PC-3 (cell line): ENCODE measurements around the gene AQP2. TPM values are rescaled to one million over a fixed set of nuclear protein-coding genes. Genes with fewer than 3 reads are reported as not detected.

ENCODE experiments used
- ATAC-seq: fragments of 200-7000 bp; cut with Tn5 transposase; 2 replicates; pipeline ENCODE4 v1.9.1; 2020; ENCODE audit warnings: mild to moderate bottlenecking, moderate library complexity
- BruUV-seq: library from RNA; stranded (reverse); fragments of 400-500 nt; replicated peaks from 2 replicates; lab custom pipeline; 2021; lab: Mats Ljungman, UMichigan
- CTCF ChIA-PET: fragments of 300-600 bp; sonication (Branson Sonifier 250); formaldehyde crosslinking; loops from one replicate; lab custom pipeline; 2022; ENCODE audit warnings: antibody characterized with exemption; lab: Charles Lee
- POLR2A ChIA-PET: fragments of 300-600 bp; sonication (Branson Sonifier 250); formaldehyde crosslinking; loops from one replicate; lab custom pipeline; 2022; ENCODE audit warnings: antibody characterized with exemption; ENCODE audit not compliant: unreplicated experiment; lab: Charles Lee
- DNase-seq: peaks from one replicate; pipeline ENCODE4 v3.0.0-alpha.2; 2015
- H2AFZ ChIP-seq: fragments of 300-600 bp; sonication (generic); 2 replicates; pipeline ENCODE4 v1.6.0; 2016; ENCODE audit warnings: antibody characterized with exemption, low read length
- H3F3A ChIP-seq: fragments of 300-600 bp; sonication (generic); one replicate; pipeline ENCODE4 v1.6.0; 2017; ENCODE audit warnings: antibody characterized with exemption, low read length, control low read depth, mild to moderate bottlenecking; ENCODE audit not compliant: unreplicated experiment
- H3K27ac ChIP-seq: fragments of 300-600 bp; sonication (generic); 2 replicates; pipeline ENCODE4 v1.5.1; 2016; ENCODE audit warnings: mild to moderate bottlenecking, low read length
- H3K27me3 ChIP-seq: fragments of 300-600 bp; sonication (generic); 2 replicates; pipeline ENCODE4 v1.6.1; 2016; ENCODE audit warnings: low read length, mixed read lengths
- H3K36me3 ChIP-seq: fragments of 300-600 bp; sonication (generic); 2 replicates; pipeline ENCODE4 v1.6.1; 2016; ENCODE audit warnings: low read depth, mixed run types, low read length, mixed read lengths
- H3K4me1 ChIP-seq: fragments of 300-600 bp; sonication (generic); 2 replicates; pipeline ENCODE4 v1.5.1; 2016; ENCODE audit warnings: low read length; ENCODE audit not compliant: insufficient read depth
- H3K4me2 ChIP-seq: fragments of 300-600 bp; sonication (generic); 2 replicates; pipeline ENCODE4 v1.6.0; 2016; ENCODE audit warnings: low read length
- H3K4me3 ChIP-seq: fragments of 300-600 bp; sonication (generic); 2 replicates; pipeline ENCODE4 v1.5.1; 2016; ENCODE audit warnings: mild to moderate bottlenecking, low read length, mixed read lengths
- H3K79me2 ChIP-seq: fragments of 300-600 bp; sonication (generic); 2 replicates; pipeline ENCODE4 v1.6.1; 2017; ENCODE audit warnings: low read length, mixed read lengths
- H3K9ac ChIP-seq: fragments of 300-600 bp; sonication (generic); 2 replicates; pipeline ENCODE4 v1.6.0; 2016; ENCODE audit warnings: mild to moderate bottlenecking, low read length
- H3K9me2 ChIP-seq: fragments of 300-600 bp; sonication (generic); replicated peaks from 2 replicates; pipeline ENCODE4 v1.6.1; 2016; ENCODE audit warnings: mixed run types, low read length, mixed read lengths
- H3K9me3 ChIP-seq: fragments of 300-600 bp; sonication (generic); 2 replicates; pipeline ENCODE4 v1.6.1; 2016; ENCODE audit warnings: low read length, mixed read lengths
- H4K20me1 ChIP-seq: fragments of 300-600 bp; sonication (generic); 2 replicates; pipeline ENCODE4 v1.6.1; 2016; ENCODE audit warnings: low read length, mixed read lengths
- CTCF ChIP-seq: fragments of 300-600 bp; sonication (generic); conservative IDR thresholded peaks from 2 replicates; pipeline ENCODE4 v1.5.1; 2017; ENCODE audit warnings: antibody characterized with exemption, low read depth, mild to moderate bottlenecking, low read length
- EZH2 ChIP-seq: fragments of 300-600 bp; sonication (generic); IDR thresholded peaks from one replicate; pipeline ENCODE4 v1.6.1; 2017; ENCODE audit warnings: antibody characterized with exemption, mild to moderate bottlenecking, low read length; ENCODE audit not compliant: unreplicated experiment
- EZH2phosphoT487 ChIP-seq: fragments of 300-600 bp; sonication (generic); IDR thresholded peaks from 2 replicates; pipeline ENCODE4 v1.6.1; 2018; ENCODE audit warnings: mild to moderate bottlenecking, antibody characterized with exemption, low read length, borderline replicate concordance
- intact Hi-C: fragments of 100-400 bp; cut with micrococcal nuclease; formaldehyde crosslinking; loops from 2 replicates; pipeline ENCODE4 v1.9.0; 2023
- total RNA-seq: library from RNA; depleted of rRNA; stranded (reverse); fragments of >200 nt; gene quantifications from 2 replicates; pipeline ENCODE4 v1.2.3, GENCODE V29; 2014

Gene AQP2
- total RNA-seq, 1 experiment from 2014 or later: not detected

- Histone ChIP-seq H4K20me1 (no peaks in the 10 kb centered on the region), H3K9me3 (no peaks in the 10 kb centered on the region), H3K27me3 (no peaks in the 10 kb centered on the region), H3K36me3 (no peaks in the 10 kb centered on the region), H3K4me3 (no peak overlapping the region), H3K27ac (no peak overlapping the region), H3K4me2 (no peak overlapping the region), H3K9me2 (no peaks in the 10 kb centered on the region), H3K4me1 (no peaks in the 10 kb centered on the region; the same call in 1 of the 2 replicates), H3K79me2 (no peaks in the 10 kb centered on the region), H3F3A (no peaks in the 10 kb centered on the region), H3K9ac (no peak overlapping the region), H2AFZ (no peak overlapping the region)
- ATAC-seq: peak; percentile 29; the same call in 1 of the 2 replicates
- ChIA-PET CTCF (interaction anchor here (0.6 kb wide), 1 partner anchor 70 kb away, joined by 4 read pairs; no protein-coding TSS in a partner anchor), POLR2A (no interaction called here)
- no TSS peak for BruUV-seq
- DNase-seq: peak; percentile 12
- no peak for TF ChIP-seq EZH2
- no peak for TF ChIP-seq CTCF
- no peak for TF ChIP-seq EZH2phosphoT487
- intact Hi-C loops: no loop called here
These were observed 16.7 kb upstream of the AQP2 start for GRCh38 chr12:49933796-49934195.

- Histone ChIP-seq H3K9me3 (no peaks in the 10 kb centered on the region), H3K27me3 (no peaks in the 10 kb centered on the region), H2AFZ (no peak overlapping the region), H3K4me2 (no peak overlapping the region), H3K27ac (no peak overlapping the region), H4K20me1 (no peaks in the 10 kb centered on the region), H3K9me2 (no peaks in the 10 kb centered on the region), H3F3A (no peaks in the 10 kb centered on the region), H3K4me1 (no peaks in the 10 kb centered on the region; the same call in 1 of the 2 replicates), H3K79me2 (no peaks in the 10 kb centered on the region), H3K36me3 (no peaks in the 10 kb centered on the region), H3K4me3 (no peak overlapping the region), H3K9ac (no peak overlapping the region)
- ChIA-PET CTCF (no interaction called here), POLR2A (no interaction called here)
- TF ChIP-seq CTCF (no peak), EZH2phosphoT487 (no peak), EZH2 (no peak)
- ATAC-seq (no peak), DNase-seq (no peak)
- intact Hi-C loops: no loop called here
- BruUV-seq: no TSS peak
These were observed 16.0 kb upstream of the AQP2 start for GRCh38 chr12:49934505-49934904.

GRCh38 chr12:49936925-49937324, 13.6 kb upstream of the AQP2 start:
- ATAC-seq: no peak
- Histone ChIP-seq H3K4me1 (no peaks in the 10 kb centered on the region; the same call in 1 of the 2 replicates), H3K79me2 (no peaks in the 10 kb centered on the region), H3F3A (no peaks in the 10 kb centered on the region), H3K27me3 (no peaks in the 10 kb centered on the region), H3K36me3 (no peaks in the 10 kb centered on the region), H3K4me3 (no peak overlapping the region), H3K9me2 (no peaks in the 10 kb centered on the region), H2AFZ (no peak overlapping the region), H3K27ac (no peak overlapping the region), H3K9me3 (no peaks in the 10 kb centered on the region), H3K9ac (no peak overlapping the region), H3K4me2 (no peak overlapping the region), H4K20me1 (no peaks in the 10 kb centered on the region)
- TF ChIP-seq CTCF (no peak), EZH2phosphoT487 (no peak), EZH2 (no peak)
- intact Hi-C loops: no loop called here
- no peak for DNase-seq
- BruUV-seq: no TSS peak
- POLR2A ChIA-PET: interaction anchor here (0.6 kb wide), 1 partner anchor 148 kb away, joined by 5 read pairs; no protein-coding TSS in a partner anchor
- CTCF ChIA-PET: no interaction called here
